Upper lobe of left lung (tissue), 4 donors: ENCODE results near the gene PRRC2B.

ENCODE experiments used
- EP300 ChIP-seq, 4 donors: sonication (generic); formaldehyde crosslinking; IDR thresholded peaks; one replicate each; pipeline ENCODE4 v1.5.1; 2017; ENCODE audit warnings: antibody characterized with exemption in 4 of 4, control low read depth in 2 of 4
- POLR2A ChIP-seq, 4 donors: fragments of 450-650 bp; IDR thresholded peaks; one replicate each; pipeline ENCODE4 v1.5.1; 2016 to 2017; ENCODE audit warnings: antibody characterized with exemption in 4 of 4, mild to moderate bottlenecking in 2 of 4

DNA sequence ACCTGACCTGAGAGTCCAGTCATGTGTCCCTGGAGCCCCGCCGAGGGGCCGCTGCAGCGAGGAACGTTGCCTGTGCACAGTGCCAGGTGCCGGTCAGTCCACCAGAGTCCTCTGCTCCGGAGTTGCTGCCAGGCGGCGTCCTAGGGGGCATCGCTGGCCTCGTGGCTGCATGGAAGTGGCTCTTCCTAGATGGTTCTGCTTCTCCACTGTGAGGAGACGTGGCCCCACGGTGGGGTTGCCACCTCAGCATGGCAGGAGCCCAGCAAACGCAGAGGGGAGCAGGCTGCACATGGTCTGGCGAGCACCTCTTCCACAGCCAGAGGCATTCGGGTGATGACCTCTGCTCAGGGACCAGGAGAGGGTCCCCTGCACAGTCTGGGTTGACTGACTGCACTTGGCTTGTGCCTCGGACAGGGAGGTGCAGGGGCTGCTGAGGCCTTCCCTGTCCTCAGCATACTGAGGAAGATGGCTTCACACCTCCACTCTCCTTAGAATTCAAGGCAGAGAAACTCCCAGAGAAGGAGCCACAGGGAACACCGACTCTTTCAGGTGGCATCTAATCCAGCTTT is 83.0 kb downstream of the PRRC2B start:
- TF ChIP-seq POLR2A (IDR thresholded peaks at IDR 0.05) (no peak), EP300 (IDR thresholded peaks at IDR 0.05) (no peak)
